ENCODE results near the gene SMPD3. TPM values are rescaled to one million over a fixed set of nuclear protein-coding genes. Genes with fewer than 3 reads are reported as not detected.

The SMPD3 gene
- total RNA-seq, 4 donors from 2014 or later, result 0.33 to 2.4 (median 1.3) TPM

DNA sequence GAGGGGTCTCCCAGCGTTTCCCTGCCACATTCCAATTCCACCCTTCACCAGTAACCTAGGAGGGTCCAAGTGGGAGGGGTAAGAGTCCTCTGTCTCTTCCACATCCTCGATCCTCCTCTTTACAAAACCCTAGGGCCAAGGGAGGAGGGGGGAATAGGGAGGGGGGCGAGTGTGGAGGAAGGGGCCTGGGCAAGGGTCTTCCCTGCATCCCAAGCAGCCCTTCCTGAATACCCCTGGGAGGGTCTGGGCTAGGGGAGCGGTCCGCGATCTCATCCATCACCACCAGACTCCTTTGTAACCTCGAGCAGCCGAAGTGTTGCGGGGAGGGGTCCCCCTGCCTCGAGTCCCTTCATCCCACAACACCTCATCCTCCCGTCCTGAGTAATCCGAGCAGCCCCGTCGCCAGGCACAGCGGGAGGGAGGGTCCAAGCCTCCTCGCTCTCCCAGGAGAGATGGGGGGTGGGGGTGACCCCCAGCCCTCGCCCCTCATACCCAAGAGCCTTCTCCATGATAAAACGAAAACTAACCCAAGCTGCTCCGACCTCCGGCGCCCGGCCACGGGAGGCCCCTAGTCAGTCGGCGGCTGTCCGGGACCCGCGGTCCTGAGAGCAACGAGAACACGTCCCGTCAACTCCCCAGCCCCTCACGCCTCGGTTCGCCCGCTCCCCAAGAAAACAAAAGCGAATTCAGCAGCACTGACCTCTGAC lies 502 bp downstream of the SMPD3 start:
- WGBS, 2 donors, result 3 to 7% methylated on average over 10 to 31 of the region's 36 CpGs
- H3K4me3 ChIP-seq (replicated peaks in 1 of 3), result peak overlapping the region in 1 of 3 donors; percentile 32
- DNase-seq, result no peak
- no peak overlapping the region for H3K27ac ChIP-seq
- intact Hi-C loops (cut with DNase I), result no loop called here
- TF ChIP-seq, protein P1, sequence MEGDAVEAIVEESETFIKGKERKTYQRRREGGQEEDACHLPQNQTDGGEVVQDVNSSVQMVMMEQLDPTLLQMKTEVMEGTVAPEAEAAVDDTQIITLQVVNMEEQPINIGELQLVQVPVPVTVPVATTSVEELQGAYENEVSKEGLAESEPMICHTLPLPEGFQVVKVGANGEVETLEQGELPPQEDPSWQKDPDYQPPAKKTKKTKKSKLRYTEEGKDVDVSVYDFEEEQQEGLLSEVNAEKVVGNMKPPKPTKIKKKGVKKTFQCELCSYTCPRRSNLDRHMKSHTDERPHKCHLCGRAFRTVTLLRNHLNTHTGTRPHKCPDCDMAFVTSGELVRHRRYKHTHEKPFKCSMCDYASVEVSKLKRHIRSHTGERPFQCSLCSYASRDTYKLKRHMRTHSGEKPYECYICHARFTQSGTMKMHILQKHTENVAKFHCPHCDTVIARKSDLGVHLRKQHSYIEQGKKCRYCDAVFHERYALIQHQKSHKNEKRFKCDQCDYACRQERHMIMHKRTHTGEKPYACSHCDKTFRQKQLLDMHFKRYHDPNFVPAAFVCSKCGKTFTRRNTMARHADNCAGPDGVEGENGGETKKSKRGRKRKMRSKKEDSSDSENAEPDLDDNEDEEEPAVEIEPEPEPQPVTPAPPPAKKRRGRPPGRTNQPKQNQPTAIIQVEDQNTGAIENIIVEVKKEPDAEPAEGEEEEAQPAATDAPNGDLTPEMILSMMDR (IDR thresholded peaks at IDR 0.05), result no peak
- TF ChIP-seq POLR2A (IDR thresholded peaks at IDR 0.05), result no peak
- H3K4me1 ChIP-seq, result peaks cover 8 to 18% of the 10 kb centered on the region in 2 donors
- H3K9me3 ChIP-seq, result no peaks in the 10 kb centered on the region
- H3K27me3 ChIP-seq, result no peaks in the 10 kb centered on the region
- no peaks in the 10 kb centered on the region for H3K36me3 ChIP-seq

DNA sequence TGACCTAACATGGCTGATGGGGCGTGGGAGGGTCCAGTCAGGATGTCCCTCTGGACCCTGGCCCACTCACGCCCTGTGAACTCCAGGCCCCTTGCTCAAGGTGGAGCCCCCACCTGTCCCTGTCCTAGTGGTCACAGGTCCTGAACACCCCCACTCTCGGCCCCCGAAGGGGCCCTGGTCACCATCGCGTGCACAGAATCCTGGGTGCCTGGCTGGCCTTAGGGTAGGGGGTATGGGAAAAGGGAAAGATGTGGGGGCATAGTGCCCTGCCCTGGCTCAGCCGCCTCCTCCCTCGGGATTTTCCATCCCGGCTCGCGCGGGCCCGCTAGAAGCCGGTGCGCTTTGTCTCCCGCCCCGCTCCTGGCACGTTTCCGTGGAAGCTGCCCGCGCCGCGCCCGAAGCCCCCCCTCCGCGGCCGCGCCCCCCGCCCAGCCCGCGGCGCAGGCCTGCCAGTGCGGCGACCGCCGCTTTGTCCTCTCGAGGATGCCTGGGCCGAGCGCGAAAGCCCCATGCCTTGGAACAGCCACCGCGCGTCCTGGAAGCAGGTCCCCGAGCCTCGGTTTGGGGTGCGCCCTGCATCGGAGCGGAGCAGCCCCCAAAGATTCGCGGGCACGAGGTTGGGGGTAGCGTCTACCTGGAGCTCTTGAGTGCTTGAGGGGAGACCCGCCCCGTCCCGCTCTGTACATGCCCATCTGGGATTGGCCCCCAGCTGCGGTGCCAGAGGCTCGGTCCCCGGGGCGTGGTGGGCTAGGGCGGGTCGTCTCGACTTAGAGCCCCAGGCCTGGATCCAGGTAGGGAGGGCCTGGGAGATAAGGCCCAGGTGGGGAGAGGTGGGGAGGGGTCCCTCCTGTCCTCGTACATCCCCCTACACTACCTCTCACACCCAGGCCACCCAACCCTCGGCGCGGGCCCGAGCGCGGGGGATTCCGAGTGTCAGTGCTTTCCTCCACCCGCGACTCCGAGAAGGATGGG lies 1.3 kb downstream of the SMPD3 start:
- H3K9me3 ChIP-seq, result no peaks in the 10 kb centered on the region
- no peak overlapping the region for H3K4me3 ChIP-seq (replicated peaks in 1 of 3)
- H3K4me1 ChIP-seq, result peaks cover 8 to 18% of the 10 kb centered on the region in 2 donors
- no peak overlapping the region for H3K27ac ChIP-seq
- DNase-seq, result no peak
- 25% methylated on average over 21 to 39 of the region's 73 CpGs for WGBS, 2 donors
- TF ChIP-seq, protein P1 (IDR thresholded peaks at IDR 0.05), result no peak
- no peak for TF ChIP-seq POLR2A (IDR thresholded peaks at IDR 0.05)
- intact Hi-C loops (cut with DNase I), result no loop called here
- H3K36me3 ChIP-seq, result no peaks in the 10 kb centered on the region
- H3K27me3 ChIP-seq, result no peaks in the 10 kb centered on the region

DNA sequence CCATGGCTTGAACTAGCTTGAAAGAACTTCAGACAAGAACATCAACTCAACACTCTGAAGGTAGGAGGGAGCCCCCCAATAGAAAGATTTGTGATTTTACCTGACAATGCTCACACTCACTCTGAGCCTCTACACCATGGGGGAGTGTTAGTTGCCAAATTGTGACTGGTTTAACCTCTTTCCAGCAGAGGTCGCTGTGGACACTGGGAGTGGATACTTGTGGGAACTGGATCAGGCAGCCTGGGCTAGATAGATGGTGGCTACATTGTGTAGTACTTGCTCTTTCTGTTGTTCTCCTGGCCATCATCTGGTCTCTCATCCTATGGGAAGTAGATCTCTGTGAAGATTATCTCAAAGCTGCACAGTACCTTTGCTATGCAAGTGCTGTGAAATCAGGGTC lies 2.9 kb downstream of the SMPD3 start:
- Histone ChIP-seq H3K27me3 (no peaks in the 10 kb centered on the region), H3K9me3 (no peaks in the 10 kb centered on the region), H3K4me1 (peaks cover 8 to 18% of the 10 kb centered on the region in 2 donors), H3K4me3 (replicated peaks in 1 of 3) (no peak overlapping the region), H3K36me3 (no peaks in the 10 kb centered on the region), H3K27ac (no peak overlapping the region)
- intact Hi-C loops (cut with DNase I), result no loop called here
- 0% methylated on average over 1 of the region's 1 CpG for WGBS, 2 donors
- TF ChIP-seq, protein P1 (IDR thresholded peaks at IDR 0.05), result peak in 1 of 6 experiments; percentile 18
- no peak for TF ChIP-seq POLR2A (IDR thresholded peaks at IDR 0.05)
- DNase-seq, result peak in 1 of 2 donors; percentile 18

DNA sequence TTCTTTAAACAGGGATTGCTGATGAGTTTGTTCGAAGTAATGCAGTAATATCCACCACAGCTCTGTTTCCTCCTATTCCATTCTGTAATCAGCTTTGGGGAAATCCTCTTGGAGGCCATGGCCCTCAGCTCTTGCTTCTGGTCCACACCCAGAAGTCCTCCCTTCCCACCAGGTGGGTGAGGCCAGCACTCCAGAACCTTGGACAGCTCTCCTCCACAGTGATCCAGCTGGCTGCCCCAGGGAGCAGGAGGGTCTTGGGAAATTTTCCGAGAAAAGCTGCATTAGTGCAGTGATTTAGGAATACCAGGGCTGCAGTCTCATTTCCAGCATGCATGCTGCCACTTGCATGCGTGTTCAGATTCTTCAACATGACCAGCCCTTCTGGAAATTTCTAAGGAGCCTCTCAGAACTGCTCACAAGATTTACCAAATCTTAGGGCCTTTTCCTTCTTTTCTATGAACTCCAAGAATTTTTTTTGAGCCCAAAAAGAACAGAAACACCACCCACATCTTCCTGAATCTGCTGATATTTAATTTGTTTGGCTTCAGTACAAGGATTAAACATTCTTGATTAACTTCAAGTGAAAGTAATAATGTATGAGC lies 4.2 kb downstream of the SMPD3 start:
- Histone ChIP-seq H3K27ac (no peak overlapping the region), H3K27me3 (no peaks in the 10 kb centered on the region), H3K4me3 (replicated peaks in 1 of 3) (no peak overlapping the region), H3K4me1 (peaks cover 8 to 18% of the 10 kb centered on the region in 2 donors), H3K9me3 (no peaks in the 10 kb centered on the region), H3K36me3 (no peaks in the 10 kb centered on the region)
- WGBS, 2 donors, result 23 to 26% methylated on average over 3 of the region's 3 CpGs
- intact Hi-C loops (cut with DNase I), result no loop called here
- peak; percentile 22 to 64 for DNase-seq
- TF ChIP-seq, protein P1 (IDR thresholded peaks at IDR 0.05), result no peak
- TF ChIP-seq POLR2A (IDR thresholded peaks at IDR 0.05), result no peak
